HepG2 (cell line): ENCODE results near the gene CYSRT1. TPM values are rescaled to one million over a fixed set of nuclear protein-coding genes. Genes with fewer than 3 reads are reported as not detected.

Experiments
- AKAP8 ChIP-seq: sonication (generic); formaldehyde crosslinking; IDR thresholded peaks from 2 replicates; pipeline ENCODE4 v1.5.1; 2020; ENCODE audit warnings: mild to moderate bottlenecking, missing genetic modification reagents
- CREBL2 ChIP-seq: sonication (generic); formaldehyde crosslinking; IDR thresholded peaks from 2 replicates; pipeline ENCODE4 v1.8.1; 2023; ENCODE audit warnings: missing genetic modification reagents, mild to moderate bottlenecking, borderline replicate concordance
- DDIT3 ChIP-seq: sonication (generic); formaldehyde crosslinking; IDR thresholded peaks from 2 replicates; pipeline ENCODE4 v1.4.0; 2020; ENCODE audit warnings: mild to moderate bottlenecking, missing genetic modification reagents
- DNMT1 ChIP-seq: sonication (generic); formaldehyde crosslinking; IDR thresholded peaks from 2 replicates; pipeline ENCODE4 v1.5.1; 2020; ENCODE audit warnings: mild to moderate bottlenecking, missing genetic modification reagents
- FOXM1 ChIP-seq: sonication (generic); formaldehyde crosslinking; IDR thresholded peaks from 2 replicates; pipeline ENCODE4 v1.5.0; 2020; ENCODE audit warnings: missing genetic modification reagents
- GABPB1 ChIP-seq: IDR thresholded peaks from 2 replicates; pipeline ENCODE4 v1.6.1; 2016; ENCODE audit warnings: mild to moderate bottlenecking, missing genetic modification reagents, moderate library complexity, missing compliant biosample characterization
- HES4 ChIP-seq: sonication (generic); formaldehyde crosslinking; IDR thresholded peaks from 2 replicates; pipeline ENCODE4 v1.9.0; 2021; ENCODE audit warnings: mild to moderate bottlenecking, missing genetic modification reagents, borderline replicate concordance
- KLF16 ChIP-seq, 2 experiments: sonication (generic) in 1 of 2; formaldehyde crosslinking in 1 of 2; IDR thresholded peaks; 2 replicates each; pipeline versions ENCODE4 v1.6.1 to v1.8.0; 2016 to 2023; ENCODE audit warnings: missing genetic modification reagents in 2 of 2, missing compliant biosample characterization in 1 of 2
- MEF2D ChIP-seq: sonication (generic); formaldehyde crosslinking; IDR thresholded peaks from 2 replicates; pipeline ENCODE4 v1.5.1; 2020; ENCODE audit warnings: mild to moderate bottlenecking, missing genetic modification reagents
- MTF1 ChIP-seq: sonication (generic); formaldehyde crosslinking; IDR thresholded peaks from 2 replicates; pipeline ENCODE4 v1.5.0; 2020; ENCODE audit warnings: missing genetic modification reagents
- NKX3-1 ChIP-seq: sonication (generic); formaldehyde crosslinking; IDR thresholded peaks from 2 replicates; pipeline ENCODE4 v1.5.0; 2020; ENCODE audit warnings: missing genetic modification reagents
- POGK ChIP-seq: sonication (generic); formaldehyde crosslinking; conservative IDR thresholded peaks from 2 replicates; pipeline ENCODE4 v1.8.0; 2022; ENCODE audit warnings: mild to moderate bottlenecking, moderate library complexity, missing genetic modification reagents
- RARA ChIP-seq: IDR thresholded peaks from 2 replicates; pipeline ENCODE4 v1.6.1; 2016; ENCODE audit warnings: missing genetic modification reagents, missing compliant biosample characterization
- RARG ChIP-seq: sonication (generic); formaldehyde crosslinking; IDR thresholded peaks from 2 replicates; pipeline ENCODE4 v1.4.0; 2020; ENCODE audit warnings: low read depth, mild to moderate bottlenecking, missing genetic modification reagents
- TEAD3 ChIP-seq: optimal IDR thresholded peaks from 2 replicates; pipeline ENCODE3; 2016; ENCODE audit warnings: borderline replicate concordance
- ZFYVE20 ChIP-seq: sonication (generic); formaldehyde crosslinking; IDR thresholded peaks from 2 replicates; pipeline ENCODE4 v1.8.0; 2023; ENCODE audit warnings: low read depth, mild to moderate bottlenecking, moderate library complexity, missing genetic modification reagents, borderline replicate concordance
- ZKSCAN1 ChIP-seq: fragments of 150-350 bp; IDR thresholded peaks from 2 replicates; pipeline ENCODE4 v1.6.1; 2014; ENCODE audit warnings: low read length
- ZMYM4 ChIP-seq: sonication (generic); formaldehyde crosslinking; IDR thresholded peaks from 2 replicates; pipeline ENCODE4 v1.8.1; 2023; ENCODE audit warnings: mild to moderate bottlenecking, missing genetic modification reagents
- ZNF17 ChIP-seq: sonication (generic); formaldehyde crosslinking; IDR thresholded peaks from 2 replicates; pipeline ENCODE4 v1.5.0; 2020; ENCODE audit warnings: mild to moderate bottlenecking, missing genetic modification reagents
- ZNF224 ChIP-seq: sonication (generic); formaldehyde crosslinking; IDR thresholded peaks from 2 replicates; pipeline ENCODE4 v1.5.0; 2020; ENCODE audit warnings: mild to moderate bottlenecking, missing genetic modification reagents
- ZNF264 ChIP-seq: sonication (generic); formaldehyde crosslinking; IDR thresholded peaks from 2 replicates; pipeline ENCODE4 v1.4.0; 2020; ENCODE audit warnings: missing genetic modification reagents
- ZNF329 ChIP-seq: sonication (generic); formaldehyde crosslinking; IDR thresholded peaks from 2 replicates; pipeline ENCODE4 v1.9.0; 2021; ENCODE audit warnings: low read depth, mild to moderate bottlenecking, missing genetic modification reagents
- ZNF605 ChIP-seq: sonication (generic); formaldehyde crosslinking; IDR thresholded peaks from 2 replicates; pipeline ENCODE4 v1.8.0; 2022; ENCODE audit warnings: mild to moderate bottlenecking, missing genetic modification reagents
- ZNF629 ChIP-seq: sonication (generic); formaldehyde crosslinking; conservative IDR thresholded peaks from 2 replicates; pipeline ENCODE4 v1.5.0; 2020; ENCODE audit warnings: missing genetic modification reagents
- ZNF652 ChIP-seq: IDR thresholded peaks from 2 replicates; pipeline ENCODE4 v1.6.1; 2016; ENCODE audit warnings: low read depth, borderline replicate concordance
- ZXDC ChIP-seq: sonication (generic); formaldehyde crosslinking; IDR thresholded peaks from 2 replicates; pipeline ENCODE4 v1.5.0; 2020; ENCODE audit warnings: mild to moderate bottlenecking, missing genetic modification reagents
- polyA plus RNA-seq, 8 experiments: library from polyadenylated mRNA; depleted of rRNA in 3 of 8; stranded (reverse) in 7 of 8; unstranded in 1 of 8; fragments of >200 nt; fragmentation: Illumina TruSeq in 4 of 8; extraction: Trizol in 4 of 8; gene quantifications; 2 replicates each; pipeline versions ENCODE4 v1.2.1 to v1.2.3, GENCODE V29; 2011 to 2016; ENCODE audit warnings: low read depth in 4 of 8, missing spikeins in 1 of 8, mixed read lengths in 1 of 8; ENCODE audit not compliant: insufficient read depth in 1 of 8
- total RNA-seq, 5 experiments: library from RNA; depleted of rRNA; stranded (reverse); fragments of >200 nt; fragmentation: Illumina TruSeq; extraction: Trizol; gene quantifications; 2 replicates each; pipeline ENCODE4 v1.2.3, GENCODE V29; 2016; ENCODE audit warnings: low read depth in 1 of 5

CYSRT1 gene
- total and polyA plus RNA-seq, 2 of the 13 experiments (the other 11 are each of a cell fraction or from before 2014, with no cell fraction given): 1.5 to 2.1 TPM

GRCh38 chr9:137253717-137254623 is 29.0 kb downstream of the CYSRT1 start (continued):
- TF ChIP-seq POGK (CRISPR knock-in tag) (0 out of 2 replicates have a peak, but pooled peaks have one; percentile 43), ZMYM4 (no peak), ZNF652 (CRISPR knock-in tag) (no peak), GABPB1 (CRISPR knock-in tag) (peak; percentile 34; the same call in 1 of the 2 replicates), ZFYVE20 (CRISPR knock-in tag) (no peak), ZKSCAN1 (no peak), FOXM1 (CRISPR knock-in tag) (no peak), ZNF17 (CRISPR knock-in tag) (no peak), ZNF329 (no peak), CREBL2 (CRISPR knock-in tag) (no peak), MEF2D (0 out of 2 replicates have a peak, but pooled peaks have one; percentile 20), KLF16 (CRISPR knock-in tag; IDR thresholded peaks at IDR 0.05) (no peak), HES4 (CRISPR knock-in tag) (no peak), DDIT3 (CRISPR knock-in tag) (no peak), ZNF224 (CRISPR knock-in tag) (no peak), TEAD3 (peak; percentile 42), ZNF264 (CRISPR knock-in tag) (no peak), ZNF629 (no peak), RARG (CRISPR knock-in tag) (no peak), DNMT1 (CRISPR knock-in tag) (no peak), NKX3-1 (CRISPR knock-in tag) (no peak), ZNF605 (CRISPR knock-in tag) (peak; percentile 30; the same call in 1 of the 2 replicates), RARA (no peak), ZXDC (CRISPR knock-in tag) (no peak), AKAP8 (CRISPR knock-in tag) (no peak), MTF1 (CRISPR knock-in tag) (no peak)
